GM18499 (cell line): ENCODE results near the gene SLC16A14.
"Not testable (repeated sequence)": the region's sequence is repeated elsewhere in the genome, so short reads cannot be mapped to it uniquely, and the experiment has no call there.

ENCODE experiments used
- ATAC-seq: cut with Tn5 transposase; IDR thresholded peaks from one replicate; pipeline ENCODE4 v1.9.1; 2021; ENCODE audit warnings: moderate number of reproducible peaks; ENCODE audit not compliant: insufficient read depth, unreplicated experiment

The SLC16A14 gene, protein sequence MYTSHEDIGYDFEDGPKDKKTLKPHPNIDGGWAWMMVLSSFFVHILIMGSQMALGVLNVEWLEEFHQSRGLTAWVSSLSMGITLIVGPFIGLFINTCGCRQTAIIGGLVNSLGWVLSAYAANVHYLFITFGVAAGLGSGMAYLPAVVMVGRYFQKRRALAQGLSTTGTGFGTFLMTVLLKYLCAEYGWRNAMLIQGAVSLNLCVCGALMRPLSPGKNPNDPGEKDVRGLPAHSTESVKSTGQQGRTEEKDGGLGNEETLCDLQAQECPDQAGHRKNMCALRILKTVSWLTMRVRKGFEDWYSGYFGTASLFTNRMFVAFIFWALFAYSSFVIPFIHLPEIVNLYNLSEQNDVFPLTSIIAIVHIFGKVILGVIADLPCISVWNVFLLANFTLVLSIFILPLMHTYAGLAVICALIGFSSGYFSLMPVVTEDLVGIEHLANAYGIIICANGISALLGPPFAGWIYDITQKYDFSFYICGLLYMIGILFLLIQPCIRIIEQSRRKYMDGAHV

DNA sequence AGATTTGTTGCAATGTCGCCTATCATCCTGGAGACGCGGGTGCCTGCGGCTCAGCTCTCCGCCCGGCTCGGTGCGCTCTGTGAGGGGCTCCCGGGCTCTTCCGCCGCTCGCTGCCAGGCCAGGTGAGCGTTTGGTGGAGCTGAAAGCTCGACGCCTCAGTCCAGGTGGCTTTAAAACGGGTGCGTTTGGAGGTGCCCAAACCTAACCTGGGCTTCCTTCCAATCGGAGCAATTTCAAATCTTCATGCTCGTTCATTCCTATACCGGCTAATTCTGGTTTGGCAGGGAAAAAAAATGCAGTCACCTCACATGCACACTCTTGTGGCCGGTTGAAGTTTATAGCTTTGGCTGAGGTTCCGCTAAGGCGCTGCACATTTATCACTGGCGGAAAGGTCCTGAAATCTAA lies at the start of gene SLC16A14:
SLC16A14 (minus strand) TSS at position 274 of the 405 bp plus-strand sequence. CDS start 9,572 bp downstream, outside the sequence.
- ATAC-seq = no peak

DNA sequence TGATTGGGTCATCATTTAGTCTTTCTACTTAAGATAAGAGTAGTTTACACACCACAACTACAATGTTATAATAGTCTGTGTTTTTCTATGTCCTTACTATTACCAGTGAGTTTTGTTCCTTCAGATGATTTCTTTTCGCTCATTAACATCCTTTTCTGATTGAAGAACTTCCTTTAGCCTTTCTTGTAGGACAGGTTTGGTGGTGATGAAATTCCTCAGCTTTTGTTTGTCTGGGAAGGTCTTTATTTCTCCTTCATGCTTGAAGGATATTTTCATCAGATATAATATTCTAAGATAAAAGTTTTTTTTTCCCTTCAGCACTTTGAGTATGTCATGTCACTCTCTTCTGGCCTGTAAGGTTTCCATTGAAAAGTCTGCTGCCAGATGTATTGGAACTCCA lies 38.0 kb upstream of the SLC16A14 start:
- ATAC-seq = no peak

DNA sequence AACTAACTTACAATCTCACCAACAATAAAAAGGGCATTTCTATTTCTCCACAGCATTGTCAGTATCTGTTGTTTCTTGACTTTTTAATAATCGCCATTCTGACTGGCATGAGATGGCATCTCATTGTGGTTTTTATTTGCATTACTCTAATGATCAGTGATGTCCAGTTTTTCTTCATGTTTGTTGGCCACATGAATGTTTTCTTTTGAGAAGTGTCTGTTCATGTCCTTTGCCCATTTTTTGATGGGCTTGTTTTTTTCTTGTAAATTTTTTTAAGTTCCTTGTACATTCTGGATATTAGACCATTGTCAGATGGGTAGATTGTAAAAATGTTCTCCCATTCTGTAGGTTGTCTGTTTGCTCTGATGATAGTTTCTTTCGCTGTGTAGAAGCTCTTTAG lies 33.2 kb upstream of the SLC16A14 start:
- ATAC-seq = not testable (repeated sequence)

DNA sequence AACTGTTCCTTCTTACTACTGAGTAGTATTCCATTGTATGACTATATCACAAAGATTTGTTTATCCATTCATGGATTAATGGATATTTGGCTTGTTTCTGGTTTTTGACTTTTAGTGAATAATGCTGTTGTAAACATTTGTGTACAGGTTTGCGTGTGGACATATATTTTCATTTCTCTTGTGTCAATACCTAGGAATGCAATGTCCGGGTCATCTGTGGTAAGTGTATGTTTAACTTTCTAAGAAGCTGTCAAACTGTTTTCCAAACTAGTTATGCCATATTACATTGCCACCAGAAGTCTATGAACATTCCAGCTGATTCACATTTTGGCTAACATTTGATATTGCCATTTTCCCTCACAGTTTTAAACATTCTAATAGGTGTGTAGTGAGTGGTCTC lies 29.1 kb upstream of the SLC16A14 start:
- no peak for ATAC-seq

DNA sequence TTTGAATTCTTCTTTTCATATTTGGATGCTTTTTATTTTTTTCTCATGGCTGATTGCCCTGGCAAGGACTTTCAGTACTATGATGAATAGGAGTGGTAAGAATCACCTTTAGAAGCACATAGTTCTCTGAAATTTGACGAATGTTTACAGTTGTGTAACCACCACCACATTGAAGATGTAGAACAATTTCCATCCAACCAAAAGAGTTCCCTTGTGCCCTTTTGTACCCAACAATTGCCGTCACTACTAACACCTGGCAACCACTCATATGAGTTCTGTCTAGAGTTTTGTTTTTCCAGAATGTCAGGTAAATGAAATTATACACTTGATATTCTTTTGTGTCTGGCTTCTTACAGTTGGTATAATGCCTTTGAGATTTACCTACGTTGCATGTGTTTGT lies 28.7 kb upstream of the SLC16A14 start:
- ATAC-seq = no peak

DNA sequence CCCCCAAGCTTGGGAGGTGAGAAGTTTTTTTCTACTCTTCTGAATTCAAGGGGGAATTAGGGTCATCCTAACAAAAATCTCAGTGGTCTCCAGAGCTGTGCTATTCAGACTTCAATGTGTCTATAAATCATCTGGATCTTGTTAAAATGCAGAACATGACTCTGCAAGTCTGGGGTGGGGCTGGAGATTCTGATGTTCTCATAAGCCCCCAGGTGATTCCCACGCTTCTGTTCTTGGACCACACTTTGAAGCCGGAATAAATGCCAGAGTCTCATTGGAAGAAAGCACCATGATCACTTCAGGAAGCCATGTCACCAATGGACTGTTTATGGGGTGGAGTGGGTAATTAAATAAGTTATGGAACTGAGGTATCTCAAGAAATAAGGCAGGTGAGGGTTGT lies 22.2 kb upstream of the SLC16A14 start:
- ATAC-seq = no peak

DNA sequence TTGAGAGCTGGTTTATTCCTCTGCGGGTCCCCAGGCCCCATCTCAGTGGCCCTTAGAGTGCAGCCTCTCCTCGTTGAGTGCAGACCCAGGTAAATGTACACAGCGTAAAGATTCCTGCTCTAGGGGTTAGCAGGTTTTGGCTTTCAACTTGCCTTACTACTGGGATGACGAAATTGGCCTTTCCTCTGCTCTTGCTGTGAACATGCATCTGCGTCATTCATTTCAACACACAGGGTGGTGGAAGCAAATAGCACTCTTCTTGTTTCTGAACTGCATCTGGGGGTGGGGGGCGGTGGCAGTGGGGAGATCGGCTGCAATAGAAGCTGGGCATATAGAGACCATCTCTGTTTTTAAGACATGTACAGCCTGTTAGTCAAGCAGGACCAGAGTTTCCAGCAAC lies 16.5 kb upstream of the SLC16A14 start:
- no peak for ATAC-seq

DNA sequence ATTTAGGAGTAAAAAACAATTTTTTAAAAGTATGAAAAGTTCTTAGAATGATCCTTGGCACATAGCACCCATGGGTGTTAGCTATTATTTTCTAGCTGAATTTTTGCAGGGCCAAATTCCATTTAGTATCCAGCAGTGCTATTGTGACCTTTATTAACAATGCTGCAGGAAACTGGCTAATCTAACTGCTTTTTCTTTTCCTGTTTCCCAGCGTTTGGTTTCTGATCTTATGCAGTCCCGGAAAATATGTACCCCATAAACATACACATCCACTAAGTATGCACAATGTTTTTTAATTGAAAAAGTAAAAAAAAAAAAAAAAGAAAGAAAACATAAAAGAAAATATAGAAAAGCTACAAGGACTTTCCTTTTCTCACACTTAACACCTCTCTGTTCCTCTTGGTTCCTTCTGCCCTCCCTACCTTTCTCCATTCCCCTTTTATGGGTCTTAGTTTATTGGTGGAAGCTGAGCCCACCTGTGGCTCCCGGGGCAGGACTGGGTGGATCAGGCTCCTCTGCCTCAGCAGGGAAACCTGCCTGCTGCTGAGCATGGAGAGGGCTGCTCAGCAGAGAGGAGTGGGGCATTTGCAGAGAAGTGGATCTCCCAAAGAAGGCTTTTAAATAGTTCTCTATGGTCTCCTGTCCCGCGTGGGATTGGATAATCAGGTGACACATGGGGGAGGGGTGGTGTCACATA lies 9.3 kb upstream of the SLC16A14 start:
- no peak for ATAC-seq

DNA sequence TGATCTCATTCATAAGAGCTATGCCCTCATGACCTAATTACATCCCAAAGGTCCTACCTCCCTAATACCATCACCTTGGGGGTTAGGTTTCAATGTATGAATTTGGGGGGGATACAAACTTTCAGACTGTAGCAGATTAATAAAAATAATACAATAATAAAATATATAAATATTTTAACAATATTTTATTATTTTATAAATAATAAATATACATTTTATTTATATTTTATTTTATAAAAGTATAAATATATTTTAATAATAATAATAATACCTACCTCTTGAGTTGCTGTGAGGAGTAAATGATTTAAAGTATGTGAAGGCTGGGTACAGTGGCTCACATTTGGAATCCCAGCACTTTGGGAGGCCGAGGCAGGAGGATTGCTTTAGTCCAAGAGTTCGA lies 8.1 kb upstream of the SLC16A14 start:
- no peak for ATAC-seq

DNA sequence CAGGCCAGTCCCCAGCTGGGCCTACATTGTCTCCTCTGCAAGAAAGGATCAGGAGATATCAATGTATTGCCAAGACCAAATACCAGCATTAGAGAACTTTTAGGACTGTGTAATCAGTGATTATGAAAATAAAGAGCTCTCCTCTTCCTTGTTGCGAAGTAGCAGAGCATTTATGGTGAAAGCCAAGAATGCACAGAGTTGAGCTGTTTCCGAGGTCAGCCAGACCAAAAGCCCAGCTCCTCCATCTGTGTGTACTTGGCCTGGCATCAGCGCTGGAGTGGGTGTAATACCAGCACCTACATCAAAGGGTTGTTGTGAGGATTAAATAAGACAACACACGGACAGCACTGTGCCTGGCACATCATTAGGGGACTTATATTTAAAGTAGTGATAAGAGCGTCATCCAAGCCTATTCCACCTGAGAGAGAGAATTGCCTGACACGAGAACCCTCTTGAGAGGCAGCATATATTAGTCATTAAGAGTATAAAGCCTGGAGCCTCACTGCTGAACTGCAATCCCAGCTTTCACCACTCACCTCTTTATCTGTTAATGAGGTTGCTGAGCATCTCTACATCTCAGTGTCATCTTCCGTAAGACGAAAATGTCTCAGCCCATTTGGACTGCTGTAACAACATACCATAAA lies 7.4 kb upstream of the SLC16A14 start:
- no peak for ATAC-seq

DNA sequence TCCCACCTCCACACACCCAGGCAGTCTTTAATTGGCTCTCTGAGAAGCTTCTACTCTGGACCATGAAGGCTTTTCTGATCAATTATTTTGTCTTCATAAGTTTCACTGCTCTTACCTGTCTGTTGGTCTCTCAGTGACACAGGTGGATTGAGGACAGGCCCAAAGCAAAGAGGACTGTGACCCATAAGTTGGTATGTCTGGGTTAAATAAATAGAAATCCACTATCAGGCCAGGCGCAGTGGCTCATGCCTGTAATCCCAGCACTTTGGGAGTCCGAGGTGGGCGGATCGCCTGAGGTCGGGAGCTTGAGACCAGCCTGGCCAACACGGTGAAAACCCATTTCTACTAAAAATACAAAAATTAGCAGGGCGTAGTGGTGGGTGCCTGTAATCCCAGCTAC lies 2.7 kb upstream of the SLC16A14 start:
- ATAC-seq = no peak

DNA sequence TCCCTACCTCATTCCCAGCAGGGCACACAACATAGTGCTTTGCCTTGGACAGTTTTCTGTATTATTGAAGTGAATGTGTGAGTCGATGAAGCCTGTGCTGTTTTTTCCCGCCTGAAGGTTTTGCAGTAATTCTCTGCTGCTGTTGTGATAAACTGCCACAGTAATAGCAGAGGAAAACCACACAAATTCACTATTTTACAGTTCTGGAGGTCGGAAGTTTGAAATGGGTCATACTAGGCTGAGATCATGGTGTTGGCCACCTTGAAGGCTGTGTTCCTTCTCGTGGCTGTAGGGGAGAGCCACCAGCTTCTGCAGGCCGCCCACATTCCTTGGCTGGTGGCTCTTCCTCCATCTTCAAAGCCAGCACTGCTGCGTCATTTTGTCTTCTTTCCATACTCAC lies 678 bp upstream of the SLC16A14 start:
- no peak for ATAC-seq

DNA sequence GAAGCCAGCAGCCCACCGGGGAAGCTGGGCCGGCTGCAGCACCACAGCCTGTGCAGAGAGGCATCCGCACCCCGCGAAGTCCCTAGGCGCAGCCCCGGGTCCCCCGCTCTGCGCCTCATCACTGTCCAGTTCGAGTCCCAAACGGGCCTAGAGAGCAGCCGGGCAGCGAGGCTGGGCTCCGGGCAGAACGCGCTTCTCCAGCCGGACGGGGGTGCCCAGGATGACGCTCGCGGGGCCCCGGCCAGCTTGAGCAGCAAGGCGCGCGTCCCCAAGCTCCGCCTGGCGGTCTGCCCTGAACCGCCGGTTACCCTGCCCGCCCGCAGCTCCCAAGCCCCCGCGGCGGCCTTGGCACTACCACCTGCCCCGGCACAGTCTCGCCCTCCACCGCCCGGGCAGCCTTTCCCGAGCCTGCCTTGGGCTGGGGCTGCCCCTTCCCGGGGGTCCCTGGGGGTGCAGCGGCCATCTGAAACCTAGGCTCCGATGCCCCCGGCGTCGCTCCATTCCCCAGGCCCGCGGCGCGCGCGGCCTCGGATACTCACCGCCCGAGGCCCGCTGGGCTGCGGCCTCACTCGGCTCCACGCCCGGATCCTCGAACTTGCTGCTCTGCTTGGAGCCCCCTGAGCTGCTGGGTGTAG lies 591 bp downstream of the SLC16A14 start:
- ATAC-seq = no peak

DNA sequence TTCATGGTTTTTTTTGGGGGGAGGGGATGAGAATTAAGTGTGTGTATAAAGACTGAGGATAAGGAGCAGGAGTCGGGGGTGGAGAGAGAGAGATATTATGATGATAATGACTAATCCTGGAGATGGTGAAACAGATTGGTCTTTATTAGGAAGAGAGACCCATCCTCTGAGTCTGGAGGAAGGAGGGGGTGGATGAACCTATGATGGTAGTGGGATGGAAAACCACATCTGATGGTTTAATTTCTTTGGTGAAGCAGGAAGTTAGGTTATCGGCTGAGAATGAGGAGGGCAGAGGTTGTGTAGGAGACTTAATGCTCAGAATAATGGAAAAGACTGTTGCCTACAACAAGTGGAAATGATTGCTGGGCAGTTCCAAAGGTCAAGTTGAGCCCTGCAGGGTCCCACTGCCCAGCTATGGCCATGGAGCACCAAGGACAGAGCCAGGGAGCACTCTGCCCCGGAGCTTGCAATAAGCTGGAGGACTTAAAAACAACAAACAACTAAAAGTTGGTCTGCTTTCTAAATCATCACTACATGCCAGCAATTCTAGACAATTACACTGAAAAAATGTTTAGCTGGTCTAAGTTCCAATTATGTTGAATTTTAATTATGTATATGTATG lies 7.9 kb downstream of the SLC16A14 start:
- no peak for ATAC-seq

DNA sequence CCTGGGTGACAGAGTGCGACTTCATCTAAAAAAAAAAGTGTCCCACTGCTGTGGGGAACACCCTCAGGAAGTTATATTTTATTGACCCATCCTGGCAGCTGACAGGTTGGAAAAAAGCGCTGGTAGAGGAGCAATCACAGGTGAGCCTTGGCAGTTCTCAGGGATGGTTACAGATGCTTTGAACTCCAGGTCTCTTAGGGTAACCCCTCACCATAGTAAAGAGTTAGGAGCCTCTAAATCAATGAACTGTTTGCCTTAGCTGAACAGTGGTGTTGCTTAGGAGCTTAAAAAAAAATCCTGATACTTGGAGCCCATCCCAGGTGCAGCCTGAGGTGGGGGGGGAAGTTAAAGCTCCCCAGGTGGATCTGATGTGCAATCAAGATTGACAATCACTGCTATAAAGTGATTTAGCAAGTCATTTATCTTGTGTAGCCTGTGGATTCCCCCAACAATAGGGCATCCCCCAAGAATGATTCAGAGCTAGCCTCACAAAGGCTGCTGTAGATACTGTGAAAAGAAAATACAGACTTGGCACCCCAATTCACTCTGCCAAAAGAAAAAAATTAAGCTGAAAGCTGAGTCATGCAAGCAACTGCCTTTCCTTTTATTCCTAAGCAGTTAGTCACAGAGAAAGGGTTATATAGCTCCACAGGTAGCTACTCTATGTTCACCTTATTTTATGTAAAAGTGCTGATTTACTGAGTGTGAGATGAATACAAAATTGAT lies 14.8 kb downstream of the SLC16A14 start:
- ATAC-seq = no peak

DNA sequence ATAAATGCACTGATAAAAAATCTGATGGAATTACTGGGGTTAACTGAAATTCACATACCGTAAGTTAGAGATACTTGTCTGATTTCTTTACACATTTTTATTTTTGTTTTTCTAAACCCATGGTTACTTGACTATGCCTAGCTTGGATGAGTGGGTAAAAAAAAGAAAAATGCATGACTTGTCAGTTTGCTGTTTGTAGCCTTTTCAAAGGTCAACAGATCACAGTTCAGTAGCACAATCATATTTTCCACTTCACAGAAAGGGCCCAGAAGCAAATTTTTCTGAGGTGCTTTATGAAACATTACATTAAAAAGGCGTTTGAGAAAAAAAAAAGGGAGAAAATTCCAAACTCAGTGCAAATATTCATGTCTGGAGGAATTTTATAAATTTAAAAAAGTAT lies 16.4 kb downstream of the SLC16A14 start:
- no peak for ATAC-seq

DNA sequence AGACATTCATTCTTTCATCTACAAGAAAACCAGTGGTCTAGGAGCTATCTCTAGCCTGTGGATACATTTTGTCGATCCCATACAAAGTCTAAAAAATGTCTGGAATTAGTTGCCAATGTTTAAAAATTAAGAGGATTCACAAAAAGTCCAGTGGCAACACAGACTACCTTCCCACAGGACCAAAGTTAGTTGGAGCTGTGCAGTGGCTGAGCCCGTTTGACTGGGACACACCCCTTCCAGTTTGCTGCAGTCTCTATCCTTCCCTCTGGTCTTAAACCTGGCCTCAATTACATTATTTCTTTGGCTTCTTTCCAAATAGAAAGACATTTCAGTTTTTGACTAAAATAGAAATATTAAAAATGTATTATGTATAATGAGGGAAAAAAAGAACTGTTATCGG lies 18.6 kb downstream of the SLC16A14 start:
- ATAC-seq = no peak

DNA sequence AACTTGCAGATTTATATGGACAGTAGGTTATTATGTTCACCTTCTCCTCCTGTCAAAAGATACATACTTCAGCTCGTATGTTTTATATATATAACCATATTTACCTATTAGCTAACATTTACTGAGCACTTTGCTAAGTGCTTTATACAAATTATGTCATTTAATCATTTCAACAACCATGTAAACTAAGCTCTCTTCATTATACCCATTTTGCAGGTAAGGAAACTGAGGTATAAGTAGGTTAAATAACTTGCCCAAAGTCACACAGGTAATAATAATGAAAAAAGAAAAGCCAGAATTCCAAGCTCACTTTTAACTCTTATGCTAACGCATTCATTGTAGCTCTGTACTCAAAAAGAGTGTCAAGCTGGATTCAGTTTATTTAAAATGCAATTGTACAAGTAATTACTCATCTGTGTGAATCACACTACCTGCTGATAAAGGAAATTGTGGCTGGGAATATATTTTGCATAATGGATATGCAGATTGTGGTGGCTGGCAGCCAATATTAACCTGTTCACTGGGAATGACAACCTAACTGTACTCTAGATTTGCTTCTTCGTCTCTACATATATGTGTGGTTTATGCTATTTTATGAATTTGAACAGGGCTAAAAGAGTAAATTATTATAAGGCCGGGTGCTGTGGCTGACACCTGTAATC lies 20.6 kb downstream of the SLC16A14 start:
- ATAC-seq = no peak

DNA sequence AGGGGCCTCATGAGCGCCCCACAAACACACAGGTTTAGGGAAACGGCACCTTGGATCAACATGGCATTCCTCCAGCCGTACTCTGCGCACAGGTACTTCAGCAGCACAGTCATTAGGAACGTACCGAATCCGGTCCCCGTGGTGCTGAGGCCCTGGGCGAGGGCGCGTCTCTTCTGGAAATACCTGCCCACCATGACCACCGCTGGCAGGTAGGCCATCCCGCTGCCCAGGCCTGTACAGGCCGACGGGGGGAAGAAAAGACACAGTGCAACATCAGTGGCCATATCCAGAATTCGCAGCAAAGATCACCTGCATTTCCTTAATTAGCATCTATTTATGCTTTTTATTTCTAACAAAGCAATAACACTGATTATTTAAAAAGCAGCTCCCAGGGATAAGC lies 22.2 kb downstream of the SLC16A14 start:
- ATAC-seq = no peak
